AG04450 (cell line): Measurements from ENCODE around the gene C10orf53. TPM values are rescaled to one million over a fixed set of nuclear protein-coding genes. Genes with fewer than 3 reads are reported as not detected.

ENCODE experiments used
- CTCF ChIA-PET: fragments of 300-600, 350-600 bp; formaldehyde crosslinking; extraction: SDS; loops from one replicate; lab custom pipeline; 2022; ENCODE audit warnings: antibody characterized with exemption, inconsistent platforms; lab: Charles Lee
- POLR2A ChIA-PET: fragments of 350-600 bp; formaldehyde crosslinking; extraction: SDS; loops from one replicate; lab custom pipeline; 2021; ENCODE audit warnings: antibody characterized with exemption, inconsistent platforms; lab: Yijun Ruan, JAX
- DNase-seq: peaks from one replicate; pipeline ENCODE4 v3.0.0-alpha.2; 2011; ENCODE audit warnings: low read depth, low spot score
- H3K27ac ChIP-seq: one replicate; pipeline ENCODE4 v1.5.1; 2012; ENCODE audit warnings: low read depth, low read length, control low read depth
- H3K27me3 ChIP-seq: one replicate; pipeline ENCODE4 v1.6.0; 2012; ENCODE audit warnings: low read length; ENCODE audit not compliant: control insufficient read depth, insufficient read depth
- H3K4me3 ChIP-seq: 2 replicates; pipeline ENCODE4 v1.5.1; 2011; ENCODE audit warnings: mild to moderate bottlenecking, low read depth, low read length, control low read depth
- H3K9me3 ChIP-seq: 2 replicates; pipeline ENCODE4 v1.5.1; 2012; ENCODE audit warnings: low read length; ENCODE audit not compliant: control insufficient read depth, insufficient read depth
- CTCF ChIP-seq: IDR thresholded peaks from 2 replicates; pipeline ENCODE4 v1.5.1; 2011; ENCODE audit warnings: low read depth, low read length, control low read depth, inconsistent platforms
- polyA plus RNA-seq: library from polyadenylated mRNA; depleted of rRNA; stranded (reverse); fragments of >200 nt; gene quantifications from 2 replicates; pipeline ENCODE4 v1.2.3, GENCODE V29; 2011; rRNA removed

Gene C10orf53
- polyA plus RNA-seq, 1 experiment: not detected

GRCh38 chr10:49746626-49747302, 67.3 kb downstream of the C10orf53 start:
- DNase-seq: no peak
- POLR2A ChIA-PET: no interaction called here
- H3K27me3 ChIP-seq: no peaks in the 10 kb centered on the region
- peaks cover 10% of the 10 kb centered on the region; the same call in 1 of the 2 replicates for H3K9me3 ChIP-seq
- H3K27ac ChIP-seq: no peak overlapping the region
- no peak overlapping the region for H3K4me3 ChIP-seq
- CTCF ChIA-PET: no interaction called here
- TF ChIP-seq CTCF: no peak

Other genes starting within 250 kb of the C10orf53 start
- gene ERCC6, start 140.5 kb upstream of the C10orf53 start, polyA plus RNA-seq: 9.5 and 9.8 TPM in 2 replicates
- not detected in 2 replicates for gene SLC18A3, start 69.3 kb upstream of the C10orf53 start, polyA plus RNA-seq
- gene CHAT, start 65.6 kb upstream of the C10orf53 start, polyA plus RNA-seq: not detected in 2 replicates
- 0.19 and 0.20 TPM in 2 replicates for gene OGDHL, start 82.7 kb downstream of the C10orf53 start, polyA plus RNA-seq